Putamen (tissue), 1 donor: ENCODE measurements around the gene SLC9A1.
"Not testable (repeated sequence)": the region's sequence is repeated elsewhere in the genome, so short reads cannot be mapped to it uniquely, and the experiment has no call there.

Source experiments
- DNase-seq: peaks from one replicate; pipeline ENCODE4 v3.0.0-alpha.2; 2016; ENCODE audit warnings: low spot score

Gene SLC9A1

GRCh38 chr1:27132624-27133023 is 22.3 kb downstream of the SLC9A1 start:
- DNase-seq: no peak

GRCh38 chr1:27132147-27132546 is 22.8 kb downstream of the SLC9A1 start:
- no peak for DNase-seq

GRCh38 chr1:27130798-27131197 is 24.1 kb downstream of the SLC9A1 start:
- no peak for DNase-seq

GRCh38 chr1:27129225-27129624 is 25.7 kb downstream of the SLC9A1 start:
- no peak for DNase-seq

GRCh38 chr1:27127419-27127818 is 27.5 kb downstream of the SLC9A1 start:
- no peak for DNase-seq

GRCh38 chr1:27126391-27126790 is 28.5 kb downstream of the SLC9A1 start:
- DNase-seq: no peak

GRCh38 chr1:27125125-27125524 is 29.8 kb downstream of the SLC9A1 start:
- DNase-seq: not testable (repeated sequence)

- no peak for DNase-seq
These were observed 30.5 kb downstream of the SLC9A1 start for GRCh38 chr1:27124405-27124804.

- DNase-seq: no peak
These were observed 32.3 kb downstream of the SLC9A1 start for GRCh38 chr1:27122652-27123051.

GRCh38 chr1:27120854-27121253 is 34.1 kb downstream of the SLC9A1 start:
- no peak for DNase-seq

GRCh38 chr1:27118440-27118689 is 36.6 kb downstream of the SLC9A1 start:
- no peak for DNase-seq

GRCh38 chr1:27117733-27118439 is 37.0 kb downstream of the SLC9A1 start:
- no peak for DNase-seq

GRCh38 chr1:27116697-27117096 is 38.2 kb downstream of the SLC9A1 start:
- no peak for DNase-seq

GRCh38 chr1:27116232-27116631 is 38.7 kb downstream of the SLC9A1 start:
- DNase-seq: no peak

GRCh38 chr1:27114546-27114945 is 40.4 kb downstream of the SLC9A1 start:
- DNase-seq: peak; percentile 61

GRCh38 chr1:27113861-27114260 is 41.1 kb downstream of the SLC9A1 start:
- no peak for DNase-seq

- DNase-seq: peak; percentile 56
These were observed 43.0 kb downstream of the SLC9A1 start for GRCh38 chr1:27111626-27112573.

GRCh38 chr1:27109103-27109822 is 45.7 kb downstream of the SLC9A1 start:
- no peak for DNase-seq

- DNase-seq: no peak
These were observed 46.3 kb downstream of the SLC9A1 start for GRCh38 chr1:27108588-27108987.

- DNase-seq: no peak
These were observed 48.2 kb downstream of the SLC9A1 start for GRCh38 chr1:27106561-27107323.

GRCh38 chr1:27105018-27105417 is 49.9 kb downstream of the SLC9A1 start:
- no peak for DNase-seq

GRCh38 chr1:27103498-27103897 is 51.4 kb downstream of the SLC9A1 start:
- no peak for DNase-seq
